ENCODE data around the gene PGM5.
"Not testable (repeated sequence)": the region's sequence is repeated elsewhere in the genome, so short reads cannot be mapped to it uniquely, and the experiment has no call there.

- TF ChIP-seq ZNF274 (IDR thresholded peaks at IDR 0.05; ENCODE audit: low read depth, low read length); YY1 (IDR thresholded peaks at IDR 0.05; ENCODE audit: insufficient read depth, insufficient read length); SUZ12 (IDR thresholded peaks at IDR 0.05; ENCODE audit: extremely low read depth, insufficient read depth, insufficient read length): not testable (repeated sequence)
These were observed 10.6 kb downstream of the PGM5 start for GRCh38 chr9:68366933-68367547.
